BLaER1 treated with 17β-estradiol and CSF1 and Interleukin-3, amounts not matched to agents 10 nM and 100 nM (cell line): Measurements from ENCODE around the gene CHRNA4.
A peak's percentile ranks its signal among the peaks of the same experiment; 100 is the strongest.

ENCODE experiments used
- H3K27ac ChIP-seq, 11 experiments: shearing (Covaris generic); formaldehyde crosslinking; 2 replicates each; pipeline ENCODE4 v1.8.1; 2022
- H3K27me3 ChIP-seq, 11 experiments: shearing (Covaris generic); formaldehyde crosslinking; 2 replicates each; pipeline ENCODE4 v1.8.1; 2022
- H3K36me3 ChIP-seq, 11 experiments: shearing (Covaris generic); formaldehyde crosslinking; 2 replicates each; pipeline ENCODE4 v1.8.1; 2022
- H3K4me1 ChIP-seq, 10 experiments: shearing (Covaris generic); formaldehyde crosslinking; 2 replicates each; pipeline ENCODE4 v1.8.1; 2022
- H3K4me2 ChIP-seq, 11 experiments: shearing (Covaris generic); formaldehyde crosslinking; 2 replicates each; pipeline ENCODE4 v1.8.1; 2022
- H3K4me3 ChIP-seq, 10 experiments: shearing (Covaris generic); formaldehyde crosslinking; 2 replicates each; pipeline ENCODE4 v1.8.1; 2022
- H3K9ac ChIP-seq, 11 experiments: shearing (Covaris generic); formaldehyde crosslinking; 2 replicates each; pipeline ENCODE4 v1.8.1; 2022
- H3K9me3 ChIP-seq, 11 experiments: shearing (Covaris generic); formaldehyde crosslinking; replicated peaks in 1 of 11; 2 replicates each; pipeline ENCODE4 v1.8.1; 2022
- H4K20me1 ChIP-seq, 11 experiments: shearing (Covaris generic); formaldehyde crosslinking; 2 replicates each; pipeline ENCODE4 v1.8.1; 2022
- Cebpa-rat ChIP-seq, 11 experiments: shearing (Covaris generic); IDR thresholded peaks; 2 replicates each; pipeline ENCODE4 v1.8.1; 2022

The CHRNA4 gene

DNA sequence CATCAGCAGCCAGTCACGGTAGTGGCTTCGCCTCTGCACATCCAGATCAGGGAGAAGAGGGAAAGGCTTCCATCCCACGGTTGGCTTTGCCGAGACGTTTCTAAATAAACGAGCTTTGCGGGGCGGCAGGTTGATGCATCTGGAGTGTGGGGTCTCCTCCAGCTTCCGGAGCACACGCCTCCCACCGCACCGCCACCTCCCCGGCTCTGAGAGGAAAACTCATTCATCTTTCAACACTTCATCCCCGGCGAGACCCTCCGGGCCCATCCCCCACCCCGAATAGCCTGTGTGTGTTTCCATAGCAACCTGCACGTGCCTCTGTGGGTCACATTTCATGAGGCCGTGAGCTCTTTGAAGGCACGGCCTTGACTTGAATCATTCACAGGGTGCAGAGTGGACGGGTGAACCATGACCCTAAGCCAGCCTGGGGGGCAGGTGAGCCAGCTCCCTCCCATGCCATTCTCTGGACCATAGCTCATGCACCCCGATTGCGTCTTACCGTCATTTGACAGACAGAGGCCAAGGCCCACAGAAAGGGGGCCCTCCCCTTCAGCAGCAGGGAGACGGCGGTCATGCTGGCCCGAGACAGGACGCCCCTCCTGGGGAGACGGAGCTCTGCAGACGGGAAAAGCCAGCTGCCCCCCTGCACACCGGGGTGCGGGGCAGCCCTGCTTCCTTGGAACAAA, 16.2 kb upstream of the CHRNA4 start:
- Histone ChIP-seq H3K27me3 (peaks cover 42 to 68% (median 61%) of the 10 kb centered on the region in 11 experiments), H3K36me3 (no peaks in the 10 kb centered on the region), H4K20me1 (peaks cover 0 to 63% (median 0%) of the 10 kb centered on the region in 11 experiments; a peak in 10 of 22 replicates), H3K9me3 (peaks cover 5 to 12% (median 9%) of the 10 kb centered on the region in 11 experiments; a peak in 15 of 22 replicates), H3K4me1 (peaks cover 0 to 4% (median 0%) of the 10 kb centered on the region in 10 experiments; a peak in 2 of 20 replicates), H3K4me3 (no peak overlapping the region), H3K9ac (no peak overlapping the region), H3K4me2 (no peak overlapping the region), H3K27ac (no peak overlapping the region)
- TF ChIP-seq Cebpa-rat (IDR thresholded peaks at IDR 0.05), result no peak

DNA sequence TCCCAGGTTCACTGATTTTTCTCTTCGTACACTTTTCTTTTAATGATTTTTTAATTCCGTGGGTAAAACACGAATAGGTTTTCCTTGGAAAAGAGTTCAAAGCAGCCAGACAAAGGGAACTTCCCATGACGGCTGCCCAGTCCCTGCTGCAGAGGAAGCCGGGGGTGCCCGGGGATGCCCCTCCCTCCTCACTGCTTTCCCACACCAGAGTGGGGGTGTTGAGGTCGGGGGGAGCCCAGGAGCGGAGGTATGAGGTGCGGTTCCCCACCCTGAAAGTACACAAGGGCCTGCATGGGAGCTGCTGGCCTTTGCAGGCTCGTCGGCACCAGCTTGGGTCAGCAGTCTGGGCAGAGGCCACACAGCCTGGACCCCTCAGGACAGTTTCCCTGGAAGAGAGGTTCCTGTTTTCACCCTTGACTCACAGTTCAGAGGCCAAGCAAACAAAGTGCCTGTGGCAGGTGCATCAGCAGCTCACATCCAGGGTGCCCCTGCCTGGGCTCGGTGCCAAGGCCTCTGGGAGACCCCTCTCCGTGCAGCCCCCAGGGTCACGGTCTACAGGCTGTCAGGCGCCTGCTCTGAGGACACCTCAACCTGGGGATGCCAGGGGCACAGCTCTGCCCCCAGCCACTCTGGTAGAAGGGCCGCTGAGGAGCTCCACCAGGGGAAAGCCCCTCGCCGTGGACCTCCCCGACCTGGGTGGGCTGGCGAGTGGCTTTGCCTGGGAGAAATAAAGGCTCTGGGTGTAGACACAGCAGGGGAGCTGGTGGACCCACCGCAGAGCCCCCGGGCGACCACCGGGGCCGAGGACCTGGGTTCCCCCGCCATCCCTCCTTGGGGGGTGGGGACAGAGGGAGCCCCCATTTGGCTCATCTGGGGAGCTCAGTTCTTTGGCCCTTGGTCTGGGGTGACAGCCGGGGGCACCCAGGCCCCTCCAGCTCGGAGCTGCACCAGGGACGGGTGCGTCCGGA, 15.4 kb upstream of the CHRNA4 start:
- TF ChIP-seq Cebpa-rat (IDR thresholded peaks at IDR 0.05), result no peak
- Histone ChIP-seq H3K27ac (no peak overlapping the region), H3K4me2 (no peak overlapping the region), H3K36me3 (no peaks in the 10 kb centered on the region), H3K27me3 (peaks cover 46 to 73% (median 68%) of the 10 kb centered on the region in 11 experiments), H3K9me3 (peaks cover 5 to 12% (median 9%) of the 10 kb centered on the region in 11 experiments; a peak in 15 of 22 replicates), H3K4me1 (peaks cover 0 to 4% (median 0%) of the 10 kb centered on the region in 10 experiments; a peak in 3 of 20 replicates), H4K20me1 (peaks cover 0 to 61% (median 0%) of the 10 kb centered on the region in 11 experiments; a peak in 10 of 22 replicates), H3K4me3 (no peak overlapping the region), H3K9ac (no peak overlapping the region)

GRCh38 chr20:63375438-63375837, 14.3 kb upstream of the CHRNA4 start:
- Histone ChIP-seq H4K20me1 (peaks cover 0 to 62% (median 0%) of the 10 kb centered on the region in 11 experiments; a peak in 10 of 22 replicates), H3K9me3 (peaks cover 5 to 11% (median 9%) of the 10 kb centered on the region in 11 experiments; a peak in 15 of 22 replicates), H3K36me3 (no peaks in the 10 kb centered on the region), H3K27ac (no peak overlapping the region), H3K4me3 (no peak overlapping the region), H3K9ac (no peak overlapping the region), H3K27me3 (peaks cover 53 to 76% (median 73%) of the 10 kb centered on the region in 11 experiments), H3K4me2 (no peak overlapping the region), H3K4me1 (peaks cover 0 to 13% (median 4%) of the 10 kb centered on the region in 10 experiments; a peak in 7 of 20 replicates)
- no peak for TF ChIP-seq Cebpa-rat (IDR thresholded peaks at IDR 0.05)

- Histone ChIP-seq H3K27ac (no peak overlapping the region), H3K27me3 (peaks cover 53 to 76% (median 70%) of the 10 kb centered on the region in 11 experiments), H4K20me1 (peaks cover 0 to 71% (median 0%) of the 10 kb centered on the region in 11 experiments; a peak in 10 of 22 replicates), H3K4me2 (no peak overlapping the region), H3K4me1 (peaks cover 0 to 16% (median 4%) of the 10 kb centered on the region in 10 experiments; a peak in 7 of 20 replicates), H3K9ac (no peak overlapping the region), H3K36me3 (no peaks in the 10 kb centered on the region), H3K4me3 (no peak overlapping the region), H3K9me3 (peaks cover 0 to 2% (median under 1%) of the 10 kb centered on the region in 11 experiments; a peak in 6 of 22 replicates)
- no peak for TF ChIP-seq Cebpa-rat (IDR thresholded peaks at IDR 0.05)
Measured at GRCh38 chr20:63374504-63374903, 13.4 kb upstream of the CHRNA4 start.

DNA sequence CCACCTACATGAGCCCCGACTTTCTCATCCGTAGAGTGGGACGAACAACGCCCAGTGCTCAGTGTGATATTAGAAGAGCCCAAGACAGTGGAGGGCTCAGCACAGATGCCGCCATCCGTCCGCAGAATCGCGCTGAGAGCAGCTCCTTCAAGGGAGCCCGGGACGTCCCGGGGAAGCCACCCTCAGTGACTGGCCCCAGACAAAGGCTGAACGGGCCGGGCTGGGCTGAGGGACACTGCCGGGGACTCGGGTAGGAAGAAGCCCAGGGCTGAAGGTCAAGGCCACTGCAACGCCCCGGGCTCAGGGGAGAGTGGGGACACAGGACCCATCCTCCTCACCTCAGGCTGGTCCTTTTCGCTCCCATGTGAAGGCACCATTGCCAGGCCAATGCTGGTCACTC, 12.8 kb upstream of the CHRNA4 start:
- H3K27ac ChIP-seq, result no peak overlapping the region
- no peak overlapping the region for H3K4me2 ChIP-seq
- no peaks in the 10 kb centered on the region for H3K36me3 ChIP-seq
- no peak overlapping the region for H3K4me3 ChIP-seq
- H4K20me1 ChIP-seq, result peaks cover 0 to 76% (median 0%) of the 10 kb centered on the region in 11 experiments; a peak in 10 of 22 replicates
- H3K27me3 ChIP-seq, result peaks cover 53 to 75% (median 70%) of the 10 kb centered on the region in 11 experiments
- H3K4me1 ChIP-seq, result peaks cover 0 to 16% (median 4%) of the 10 kb centered on the region in 10 experiments; a peak in 7 of 20 replicates
- no peak overlapping the region for H3K9ac ChIP-seq
- H3K9me3 ChIP-seq, result no peaks in the 10 kb centered on the region
- TF ChIP-seq Cebpa-rat (IDR thresholded peaks at IDR 0.05), result no peak

- H3K36me3 ChIP-seq, result no peaks in the 10 kb centered on the region
- H4K20me1 ChIP-seq, result peaks cover 0 to 78% (median 0%) of the 10 kb centered on the region in 11 experiments; a peak in 10 of 22 replicates
- H3K27ac ChIP-seq, result no peak overlapping the region
- H3K4me2 ChIP-seq, result no peak overlapping the region
- no peak overlapping the region for H3K9ac ChIP-seq
- peaks cover 0 to 16% (median 4%) of the 10 kb centered on the region in 10 experiments; a peak in 7 of 20 replicates for H3K4me1 ChIP-seq
- no peak for TF ChIP-seq Cebpa-rat (IDR thresholded peaks at IDR 0.05)
- H3K9me3 ChIP-seq, result no peaks in the 10 kb centered on the region
- H3K27me3 ChIP-seq, result peaks cover 53 to 68% (median 65%) of the 10 kb centered on the region in 11 experiments
- no peak overlapping the region for H3K4me3 ChIP-seq
Measured at GRCh38 chr20:63372971-63373885, 12.1 kb upstream of the CHRNA4 start.

- Histone ChIP-seq H3K4me1 (peaks cover 0 to 25% (median 16%) of the 10 kb centered on the region in 10 experiments; a peak in 14 of 20 replicates), H3K4me3 (no peak overlapping the region), H3K27ac (no peak overlapping the region), H3K9ac (no peak overlapping the region), H3K36me3 (no peaks in the 10 kb centered on the region), H4K20me1 (peaks cover 0 to 74% (median 0%) of the 10 kb centered on the region in 11 experiments; a peak in 10 of 22 replicates), H3K27me3 (peaks cover 41 to 50% (median 46%) of the 10 kb centered on the region in 11 experiments), H3K9me3 (no peaks in the 10 kb centered on the region), H3K4me2 (peak overlapping the region in 7 of 11 experiments; percentile 5 to 43 (median 18); a peak in 7 of 22 replicates)
- TF ChIP-seq Cebpa-rat (IDR thresholded peaks at IDR 0.05), result no peak
Measured at GRCh38 chr20:63371291-63371865, 10.2 kb upstream of the CHRNA4 start.
